Measurements from ENCODE around the gene GTPBP4.

Gene GTPBP4

DNA sequence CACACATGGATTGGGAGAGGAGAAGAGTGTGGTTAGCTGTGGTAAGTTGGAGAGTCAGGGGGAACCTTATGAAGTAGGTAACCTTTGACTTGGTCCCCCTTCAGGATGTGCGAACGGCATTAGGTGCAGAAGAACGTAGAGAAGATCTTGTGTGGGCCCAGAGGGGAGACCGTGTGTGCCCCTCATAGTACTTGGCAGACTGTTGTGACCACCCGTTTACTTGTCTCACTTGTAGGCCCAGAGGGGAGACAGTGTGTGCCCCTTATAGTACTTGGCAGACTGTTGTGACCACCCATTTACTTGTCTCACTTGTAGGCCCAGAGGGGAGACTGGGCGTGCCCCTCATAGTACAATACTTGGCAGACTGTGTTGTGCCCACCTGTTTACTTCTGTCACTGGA is 2.6 kb downstream of the GTPBP4 start:
- no peak overlapping the region for H3K4me3 ChIP-seq (ENCODE audit: low read length)
- DNase-seq (ENCODE audit: low read depth) = no peak

DNA sequence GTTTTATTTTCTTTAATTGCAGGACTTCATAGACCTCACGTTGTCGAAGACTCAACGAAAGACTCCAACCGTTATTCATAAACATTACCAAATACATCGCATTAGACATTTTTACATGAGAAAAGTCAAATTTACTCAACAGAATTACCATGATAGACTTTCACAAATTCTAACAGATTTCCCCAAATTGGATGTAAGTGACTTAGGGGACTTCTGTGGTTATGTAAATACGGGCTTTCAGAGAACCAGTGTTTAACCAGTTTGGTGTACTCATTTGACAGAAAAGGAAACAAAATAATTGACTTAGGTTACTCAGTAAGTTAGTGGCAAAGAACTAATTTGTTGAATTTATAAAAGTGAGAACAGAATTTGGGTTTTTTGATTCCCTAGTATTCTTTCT is 4.2 kb downstream of the GTPBP4 start:
- no peak for DNase-seq (ENCODE audit: low read depth)
- no peak overlapping the region for H3K4me3 ChIP-seq (ENCODE audit: low read length)
- no peak for TF ChIP-seq CTCF (conservative IDR thresholded peaks at IDR 0.05; ENCODE audit: low read length)

More for the DNA sequence above, 2.6 kb downstream of the GTPBP4 start:
- TF ChIP-seq CTCF (conservative IDR thresholded peaks at IDR 0.05; ENCODE audit: low read length) = no peak

DNA sequence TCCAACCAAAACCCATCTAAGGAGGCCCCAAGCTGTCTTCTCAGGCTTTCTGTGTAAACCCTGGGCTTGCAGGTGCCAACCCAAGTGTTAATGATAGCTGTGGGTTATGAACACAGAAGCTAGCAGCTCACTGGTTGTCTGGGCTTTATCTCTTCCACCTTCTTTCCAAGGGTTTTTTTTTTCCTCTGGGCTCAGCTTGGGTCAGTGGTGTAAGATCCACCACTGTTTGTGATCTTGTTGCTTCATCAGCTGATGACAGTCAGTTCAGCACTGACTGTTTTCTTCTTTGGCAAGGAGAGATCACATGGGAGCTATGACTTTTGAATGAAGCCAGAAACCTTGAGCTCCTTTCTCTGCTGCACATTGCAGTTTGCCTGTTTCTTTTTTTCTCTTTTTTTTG is 4.6 kb downstream of the GTPBP4 start:
- DNase-seq (ENCODE audit: low read depth) = no peak
- TF ChIP-seq CTCF (conservative IDR thresholded peaks at IDR 0.05; ENCODE audit: low read length) = no peak
- H3K4me3 ChIP-seq (ENCODE audit: low read length) = no peak overlapping the region

GRCh38 chr10:994836-995558 is 6.8 kb downstream of the GTPBP4 start:
- H3K4me3 ChIP-seq (ENCODE audit: low read length) = no peak overlapping the region
- no peak for DNase-seq (ENCODE audit: low read depth)
- TF ChIP-seq CTCF (conservative IDR thresholded peaks at IDR 0.05; ENCODE audit: low read length) = no peak

- no peak overlapping the region for H3K4me3 ChIP-seq (ENCODE audit: low read length)
- no peak for DNase-seq (ENCODE audit: low read depth)
- no peak for TF ChIP-seq CTCF (conservative IDR thresholded peaks at IDR 0.05; ENCODE audit: low read length)
Observed at GRCh38 chr10:995559-995926, 7.3 kb downstream of the GTPBP4 start.

DNA sequence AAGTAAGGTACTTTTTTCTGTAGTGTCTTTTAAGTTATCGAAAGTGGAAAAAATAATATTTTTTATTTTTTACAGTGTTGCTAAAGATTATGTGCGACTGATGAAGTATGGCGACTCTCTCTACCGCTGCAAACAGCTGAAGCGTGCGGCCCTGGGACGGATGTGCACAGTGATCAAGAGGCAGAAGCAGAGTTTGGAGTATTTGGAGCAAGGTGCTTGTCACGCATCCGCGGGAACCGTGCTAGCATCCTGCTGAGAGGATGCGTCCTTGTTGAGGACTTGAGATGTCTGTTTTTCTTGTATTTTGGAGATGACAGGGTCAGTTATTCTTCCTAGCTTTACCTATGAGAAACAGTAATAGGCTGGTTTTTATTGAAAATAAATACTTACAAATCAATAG is 7.8 kb downstream of the GTPBP4 start:
- no peak for TF ChIP-seq CTCF (conservative IDR thresholded peaks at IDR 0.05; ENCODE audit: low read length)
- DNase-seq (ENCODE audit: low read depth) = no peak
- no peak overlapping the region for H3K4me3 ChIP-seq (ENCODE audit: low read length)

DNA sequence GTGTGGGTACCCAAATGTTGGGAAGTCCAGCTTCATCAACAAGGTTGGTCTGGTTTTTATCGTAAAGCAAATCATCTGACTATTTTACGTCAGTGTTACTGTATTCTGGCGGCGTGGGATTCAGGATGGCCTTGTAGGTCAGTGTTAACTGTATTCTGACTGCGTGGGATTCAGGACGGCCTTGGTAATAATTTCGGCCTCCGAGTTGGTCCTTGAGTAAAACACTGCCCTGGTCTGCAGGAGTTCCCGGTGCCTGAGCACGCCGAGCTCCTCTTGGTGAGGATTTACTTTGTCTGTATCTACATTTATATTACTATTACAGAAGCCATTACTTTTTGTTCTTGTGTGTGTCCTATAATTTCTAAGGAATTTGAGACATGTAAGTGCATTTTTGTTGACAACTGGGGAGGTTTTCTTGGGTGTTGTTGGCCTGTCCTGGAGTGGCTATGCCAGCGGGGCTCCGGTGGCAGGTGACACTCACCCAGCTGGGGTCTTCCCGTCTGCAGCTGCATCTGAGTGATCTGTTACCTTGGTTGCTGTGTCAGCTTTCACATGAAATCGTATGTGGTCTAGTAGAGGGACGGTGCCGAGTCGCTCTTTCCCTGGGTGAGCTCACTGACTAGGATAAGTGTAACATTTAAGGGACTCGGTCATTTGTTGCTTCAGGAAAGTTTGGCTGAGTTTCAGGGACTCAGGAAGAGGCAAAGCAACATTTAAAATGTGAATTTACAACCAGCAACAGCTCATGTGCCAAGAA is 9.2 kb downstream of the GTPBP4 start:
- no peak for TF ChIP-seq CTCF (conservative IDR thresholded peaks at IDR 0.05; ENCODE audit: low read length)
- no peak overlapping the region for H3K4me3 ChIP-seq (ENCODE audit: low read length)
- DNase-seq (ENCODE audit: low read depth) = no peak

All from AG10803 (cell line).